Hepatocyte (in vitro differentiated cells): ENCODE measurements around the gene CIAO3. TPM values are rescaled to one million over a fixed set of nuclear protein-coding genes. Genes with fewer than 3 reads are reported as not detected.

Experiments
- DNase-seq: peaks from one replicate; pipeline ENCODE4 v3.0.0-alpha.2; 2016; ENCODE audit warnings: low spot score
- H2AFZ ChIP-seq: fragments of 200-600 bp; sonication (generic); 2 replicates; pipeline ENCODE4 v1.6.0; 2016; ENCODE audit warnings: antibody characterized with exemption, mild to moderate bottlenecking
- H3K27ac ChIP-seq: fragments of 200-600 bp; sonication (generic); 2 replicates; pipeline ENCODE4 v1.5.1; 2016; ENCODE audit warnings: mild to moderate bottlenecking
- H3K27me3 ChIP-seq: fragments of 200-600 bp; sonication (generic); 2 replicates; pipeline ENCODE4 v1.6.1; 2016
- H3K36me3 ChIP-seq: fragments of 200-600 bp; sonication (generic); replicated peaks from 2 replicates; pipeline ENCODE4 v1.5.1; 2016; ENCODE audit warnings: low read depth; ENCODE audit not compliant: insufficient read depth
- H3K4me1 ChIP-seq: fragments of 200-600 bp; sonication (generic); 2 replicates; pipeline ENCODE4 v1.5.1; 2016; ENCODE audit warnings: mild to moderate bottlenecking, moderate library complexity; ENCODE audit not compliant: insufficient read depth
- H3K4me2 ChIP-seq: fragments of 200-600 bp; sonication (generic); 2 replicates; pipeline ENCODE4 v1.6.0; 2016
- H3K4me3 ChIP-seq: fragments of 200-600 bp; sonication (generic); 2 replicates; pipeline ENCODE4 v1.5.1; 2016; ENCODE audit warnings: mild to moderate bottlenecking
- H3K79me2 ChIP-seq: fragments of 200-600 bp; sonication (generic); 2 replicates; pipeline ENCODE4 v1.6.0; 2017; ENCODE audit warnings: mild to moderate bottlenecking
- H3K9me2 ChIP-seq: fragments of 200-600 bp; sonication (generic); replicated peaks from 2 replicates; pipeline ENCODE4 v1.6.0; 2017; ENCODE audit warnings: mild to moderate bottlenecking; ENCODE audit not compliant: insufficient read depth
- H3K9me3 ChIP-seq: fragments of 200-600 bp; sonication (generic); 2 replicates; pipeline ENCODE4 v1.5.1; 2016; ENCODE audit warnings: low read depth, mild to moderate bottlenecking
- H4K20me1 ChIP-seq: fragments of 200-600 bp; sonication (generic); 2 replicates; pipeline ENCODE4 v1.6.0; 2016; ENCODE audit warnings: mild to moderate bottlenecking; ENCODE audit not compliant: insufficient read depth, poor library complexity, severe bottlenecking
- CTCF ChIP-seq: fragments of 200-600 bp; sonication (generic); IDR thresholded peaks from 2 replicates; pipeline ENCODE4 v1.5.1; 2016; ENCODE audit warnings: antibody characterized with exemption, mild to moderate bottlenecking; ENCODE audit not compliant: poor library complexity
- EZH2 ChIP-seq: fragments of 200-600 bp; sonication (generic); IDR thresholded peaks from 2 replicates; pipeline ENCODE4 v1.6.1; 2016; ENCODE audit warnings: antibody characterized with exemption, mild to moderate bottlenecking, borderline replicate concordance
- EZH2phosphoT487 ChIP-seq: fragments of 200-600 bp; sonication (generic); IDR thresholded peaks from one replicate; pipeline ENCODE4 v1.6.1; 2018; ENCODE audit warnings: antibody characterized with exemption, mild to moderate bottlenecking, low read depth, moderate library complexity; ENCODE audit not compliant: unreplicated experiment, severe bottlenecking
- WGBS: methylation state at CpG from one replicate; pipeline ENCODE4 v1.1.6; 2016; ENCODE audit warnings: low lambda C conversion rate; ENCODE audit errors: missing lambda C conversion rate; 5-methylcytosine and 5-hydroxymethylcytosine counted together
- polyA plus RNA-seq: library from polyadenylated mRNA; unstranded; fragments of >200 nt; fragmentation: Nextera tagmentation; extraction: Ambion mirVana; gene quantifications from 2 replicates; pipeline ENCODE4 v1.2.1, GENCODE V29; 2016
- total RNA-seq: library from RNA; depleted of rRNA; stranded (reverse); fragments of >200 nt; gene quantifications from 2 replicates; pipeline ENCODE4 v1.2.3, GENCODE V29; 2014

Gene CIAO3
- total and polyA plus RNA-seq, 2 experiments from 2014 or later = 39.0 to 42.8 TPM

- Histone ChIP-seq H3K9me2 (no peaks in the 10 kb centered on the region), H3K4me1 (peaks cover 32% of the 10 kb centered on the region), H2AFZ (peak overlapping the region; percentile 39), H3K27ac (peak overlapping the region; percentile 65), H3K9me3 (no peaks in the 10 kb centered on the region), H3K27me3 (no peaks in the 10 kb centered on the region), H3K4me3 (peak overlapping the region; percentile 57), H3K36me3 (no peaks in the 10 kb centered on the region), H3K79me2 (peaks cover 33% of the 10 kb centered on the region), H4K20me1 (peaks cover 27% of the 10 kb centered on the region), H3K4me2 (peak overlapping the region; percentile 98)
- TF ChIP-seq EZH2 (no peak), CTCF (no peak), EZH2phosphoT487 (no peak)
- DNase-seq = peak; percentile 43
- WGBS = 22% methylated on average over 48 of the region's 57 CpGs
These were observed 57.3 kb downstream of the CIAO3 start for GRCh38 chr16:683396-684070.

- WGBS = 90% methylated on average over 36 of the region's 36 CpGs
- Histone ChIP-seq H3K9me2 (no peaks in the 10 kb centered on the region), H3K4me1 (peaks cover 32% of the 10 kb centered on the region), H4K20me1 (peaks cover 27% of the 10 kb centered on the region), H3K4me2 (peak overlapping the region; percentile 98), H3K27ac (no peak overlapping the region), H3K79me2 (peaks cover 32% of the 10 kb centered on the region), H2AFZ (no peak overlapping the region), H3K4me3 (no peak overlapping the region), H3K9me3 (no peaks in the 10 kb centered on the region), H3K27me3 (no peaks in the 10 kb centered on the region), H3K36me3 (no peaks in the 10 kb centered on the region)
- no peak for DNase-seq
- no peak for TF ChIP-seq EZH2
- no peak for TF ChIP-seq CTCF
- no peak for TF ChIP-seq EZH2phosphoT487
These were observed 58.1 kb downstream of the CIAO3 start for GRCh38 chr16:682493-683395.

- DNase-seq = no peak
- TF ChIP-seq CTCF (no peak), EZH2phosphoT487 (no peak), EZH2 (no peak)
- no peak overlapping the region for H3K27ac ChIP-seq
- no peak overlapping the region for H2AFZ ChIP-seq
- H3K36me3 ChIP-seq = no peaks in the 10 kb centered on the region
- no peaks in the 10 kb centered on the region for H3K9me2 ChIP-seq
- 93% methylated on average over 28 of the region's 28 CpGs for WGBS
- peaks cover 27% of the 10 kb centered on the region for H4K20me1 ChIP-seq
- no peaks in the 10 kb centered on the region for H3K9me3 ChIP-seq
- peaks cover 32% of the 10 kb centered on the region for H3K4me1 ChIP-seq
- peaks cover 32% of the 10 kb centered on the region for H3K79me2 ChIP-seq
- no peaks in the 10 kb centered on the region for H3K27me3 ChIP-seq
- H3K4me3 ChIP-seq = no peak overlapping the region
- peak overlapping the region; percentile 99 for H3K4me2 ChIP-seq
These were observed 58.9 kb downstream of the CIAO3 start for GRCh38 chr16:681746-682427.
